Effector memory CD4-positive, alpha-beta T cell (primary cell): ENCODE measurements around the gene ATXN10.

Experiments
- DNase-seq, 3 donors: peaks; one replicate each; pipeline ENCODE4 v3.0.0-alpha.2; 2020
- H3K27ac ChIP-seq: 2 replicates; pipeline ENCODE4 v1.7.0; 2013; ENCODE audit warnings: mild to moderate bottlenecking, low read length, moderate library complexity; ENCODE audit not compliant: insufficient read depth, poor library complexity, severe bottlenecking
- H3K27me3 ChIP-seq: replicated peaks from 2 replicates; pipeline ENCODE4 v1.7.0; 2013; ENCODE audit warnings: mild to moderate bottlenecking, low read length; ENCODE audit not compliant: insufficient read depth, control insufficient read depth, poor library complexity, severe bottlenecking
- H3K36me3 ChIP-seq: 2 replicates; pipeline ENCODE4 v1.7.0; 2013; ENCODE audit warnings: mild to moderate bottlenecking, low read length, moderate library complexity; ENCODE audit not compliant: control insufficient read depth, insufficient read depth
- H3K4me1 ChIP-seq: 2 replicates; pipeline ENCODE4 v1.7.0; 2013; ENCODE audit warnings: low read length, mild to moderate bottlenecking; ENCODE audit not compliant: control insufficient read depth, insufficient read depth, poor library complexity, severe bottlenecking
- H3K4me3 ChIP-seq: 2 replicates; pipeline ENCODE4 v1.7.0; 2013; ENCODE audit warnings: low read length, low read depth, mild to moderate bottlenecking; ENCODE audit not compliant: insufficient read depth, poor library complexity, severe bottlenecking
- H3K9me3 ChIP-seq: 2 replicates; pipeline ENCODE4 v1.7.0; 2013; ENCODE audit warnings: mild to moderate bottlenecking, low read length, moderate library complexity; ENCODE audit not compliant: control insufficient read depth

Gene ATXN10

DNA sequence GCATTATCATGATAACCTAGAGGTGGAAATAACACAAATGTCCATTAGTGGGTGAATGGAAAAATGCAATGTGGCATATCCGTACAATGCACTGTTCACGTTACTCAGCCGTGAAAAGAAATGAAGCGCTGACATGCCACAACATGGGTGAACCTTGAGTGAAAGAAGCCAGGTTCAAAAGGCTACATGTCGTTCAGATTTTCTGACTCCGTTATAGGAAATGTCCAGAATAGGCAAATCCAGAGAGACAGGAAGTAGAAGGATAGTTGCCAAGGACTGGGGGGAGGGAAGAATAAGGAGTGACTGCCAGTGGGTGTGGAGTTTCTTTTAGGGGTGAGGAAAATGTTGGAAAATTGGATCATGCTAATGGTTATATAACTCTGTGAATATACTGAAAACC, 133.8 kb downstream of the ATXN10 start:
- H3K4me3 ChIP-seq: no peak overlapping the region
- no peak overlapping the region for H3K27ac ChIP-seq
- H3K4me1 ChIP-seq: no peaks in the 10 kb centered on the region
- DNase-seq: no peak
- H3K36me3 ChIP-seq: peaks cover 13% of the 10 kb centered on the region
- H3K27me3 ChIP-seq: no peaks in the 10 kb centered on the region
- no peaks in the 10 kb centered on the region for H3K9me3 ChIP-seq

DNA sequence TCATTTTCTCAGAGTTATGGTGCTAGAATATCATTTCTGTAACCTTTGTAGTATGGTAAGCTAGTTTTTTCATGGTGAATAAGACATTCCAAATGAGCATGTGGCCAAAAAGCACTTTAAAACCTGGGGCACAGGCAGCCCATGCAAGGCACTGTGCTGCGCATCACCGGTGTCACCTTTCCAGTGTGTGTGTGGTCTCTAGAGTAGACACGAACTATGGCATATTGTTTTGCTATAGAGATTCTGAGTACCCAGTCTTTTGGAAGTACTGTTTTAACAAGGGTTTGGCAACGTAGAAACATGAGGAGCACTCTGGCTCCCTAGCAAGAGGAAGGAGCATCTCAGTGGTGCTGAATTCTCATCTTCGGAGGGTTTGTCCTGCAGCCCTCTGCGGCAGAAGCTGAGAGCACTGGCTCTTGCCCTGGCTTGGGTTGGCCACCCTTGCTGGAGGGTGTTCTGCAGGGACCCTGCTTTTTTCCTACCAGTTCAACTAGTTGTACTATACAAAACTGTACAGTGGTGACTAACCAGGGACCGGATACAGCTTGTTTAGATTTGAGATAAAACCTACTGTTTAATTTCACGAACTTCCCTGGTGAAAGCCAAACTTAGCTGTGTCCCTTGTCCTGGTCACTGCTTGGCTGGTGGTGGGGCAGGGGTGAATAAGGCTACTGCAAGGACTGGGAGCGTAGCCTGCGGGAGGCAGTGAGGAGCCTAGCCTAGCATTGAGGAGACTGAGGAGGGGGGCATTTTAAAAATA, 135.7 kb downstream of the ATXN10 start:
- no peaks in the 10 kb centered on the region for H3K27me3 ChIP-seq
- H3K36me3 ChIP-seq: peaks cover 13% of the 10 kb centered on the region
- DNase-seq: no peak
- H3K9me3 ChIP-seq: no peaks in the 10 kb centered on the region
- H3K4me1 ChIP-seq: no peaks in the 10 kb centered on the region
- H3K4me3 ChIP-seq: no peak overlapping the region
- H3K27ac ChIP-seq: no peak overlapping the region

DNA sequence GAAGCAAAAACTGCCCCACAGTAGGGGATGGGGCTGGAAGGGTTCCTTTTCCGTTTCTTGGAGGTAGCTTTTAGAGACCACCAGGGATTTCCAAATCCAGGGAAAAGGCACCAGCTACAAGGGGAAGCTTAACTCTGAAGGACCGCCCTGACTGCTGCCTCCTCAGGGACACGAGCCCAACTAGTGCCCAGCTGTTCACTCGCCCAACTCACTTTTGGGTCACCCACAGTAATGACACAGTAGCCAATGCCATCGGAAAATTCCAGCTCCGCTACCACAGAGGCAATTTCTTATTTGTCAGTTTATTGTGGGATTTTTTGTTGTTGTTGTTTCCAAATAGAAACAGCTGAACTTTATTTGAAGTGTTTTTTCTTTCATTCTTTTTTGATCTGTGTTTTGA, 141.3 kb downstream of the ATXN10 start:
- Histone ChIP-seq H3K9me3 (no peaks in the 10 kb centered on the region), H3K36me3 (peaks cover 5% of the 10 kb centered on the region)

DNA sequence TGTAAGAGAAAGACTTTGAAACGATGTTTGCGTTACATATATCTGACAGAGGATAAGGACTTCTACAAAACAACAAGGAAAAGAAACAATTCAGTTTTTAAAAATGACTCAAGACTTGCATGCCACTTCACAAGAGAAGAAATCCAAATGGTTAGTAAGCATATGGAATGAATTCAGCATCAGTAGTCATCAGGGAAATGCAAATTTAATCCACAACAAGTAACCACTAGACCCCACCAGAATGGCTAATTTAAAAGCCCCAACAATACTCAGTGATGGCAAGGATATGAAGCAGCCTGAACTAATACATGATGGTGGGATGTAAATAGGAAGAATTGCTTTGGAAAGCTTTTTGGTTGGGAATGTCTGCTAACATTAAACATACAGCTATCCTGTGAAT, 142.6 kb downstream of the ATXN10 start:
- DNase-seq: no peak
- no peak overlapping the region for H3K4me3 ChIP-seq
- H3K27me3 ChIP-seq: no peaks in the 10 kb centered on the region
- H3K9me3 ChIP-seq: no peaks in the 10 kb centered on the region
- H3K4me1 ChIP-seq: no peaks in the 10 kb centered on the region
- H3K27ac ChIP-seq: no peak overlapping the region
- H3K36me3 ChIP-seq: peaks cover 5% of the 10 kb centered on the region

More for the DNA sequence above, 141.3 kb downstream of the ATXN10 start:
- Histone ChIP-seq H3K4me3 (no peak overlapping the region), H3K27me3 (no peaks in the 10 kb centered on the region), H3K27ac (no peak overlapping the region), H3K4me1 (no peaks in the 10 kb centered on the region)
- DNase-seq: no peak

DNA sequence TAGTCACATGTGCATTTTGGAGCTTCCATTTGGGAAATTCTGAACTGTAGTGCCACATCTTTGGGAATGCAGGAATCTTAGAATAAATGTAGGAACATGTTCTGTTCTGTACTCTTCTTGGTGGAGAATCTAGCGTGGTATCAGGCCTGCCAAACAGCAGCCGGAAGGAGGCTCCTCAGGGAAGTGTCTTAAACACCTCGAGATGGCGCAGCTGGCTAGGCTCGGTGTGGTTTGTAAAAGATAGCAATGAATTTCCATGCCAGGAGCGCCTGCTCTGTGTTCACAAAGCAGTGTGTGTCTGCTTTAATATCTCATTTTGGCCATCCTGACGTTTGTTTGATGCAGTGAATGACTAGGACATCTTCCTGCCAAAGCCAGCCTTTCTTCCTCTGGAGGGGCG, 145.1 kb downstream of the ATXN10 start:
- peaks cover 12% of the 10 kb centered on the region for H3K36me3 ChIP-seq

DNA sequence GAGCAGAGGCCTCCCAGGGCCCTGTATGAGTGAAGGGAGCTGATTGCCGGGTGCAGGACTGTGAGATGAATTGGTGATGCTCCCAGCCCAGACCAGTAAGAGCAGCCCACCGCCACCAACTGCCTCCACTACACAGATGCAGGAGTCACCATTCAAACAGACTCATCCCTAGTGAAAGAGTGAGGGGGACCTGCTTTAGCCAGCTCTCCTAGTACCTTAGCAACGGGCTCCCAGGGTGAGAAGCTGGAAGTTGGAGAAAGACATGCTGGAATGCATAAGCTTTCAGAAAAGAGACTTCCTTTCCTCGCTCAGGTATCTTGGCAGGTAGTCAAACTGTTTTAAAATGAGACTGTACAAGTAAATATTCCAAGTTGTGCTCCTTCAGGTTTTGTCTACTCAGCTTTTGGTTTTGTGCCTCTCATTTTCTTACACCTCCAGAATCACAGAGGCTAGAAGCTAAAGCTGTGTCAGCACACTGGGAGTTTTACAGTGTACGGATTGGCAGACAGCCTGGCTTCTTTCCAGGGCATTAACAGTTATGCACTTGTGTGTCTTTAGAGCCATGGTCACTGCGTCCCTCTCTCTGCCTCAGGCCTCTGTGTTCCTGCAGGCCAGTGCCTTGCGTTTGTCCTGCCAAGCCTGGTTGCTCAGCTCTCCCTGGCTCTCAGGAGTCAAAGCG, 146.2 kb downstream of the ATXN10 start:
- Histone ChIP-seq H3K27ac (no peak overlapping the region), H3K9me3 (no peaks in the 10 kb centered on the region), H3K36me3 (peaks cover 12% of the 10 kb centered on the region), H3K4me1 (no peaks in the 10 kb centered on the region), H3K27me3 (no peaks in the 10 kb centered on the region), H3K4me3 (no peak overlapping the region)
- DNase-seq: no peak

More for the DNA sequence above, 145.1 kb downstream of the ATXN10 start:
- no peak for DNase-seq
- Histone ChIP-seq H3K27me3 (no peaks in the 10 kb centered on the region), H3K4me1 (no peaks in the 10 kb centered on the region), H3K4me3 (no peak overlapping the region), H3K9me3 (no peaks in the 10 kb centered on the region), H3K27ac (no peak overlapping the region)

DNA sequence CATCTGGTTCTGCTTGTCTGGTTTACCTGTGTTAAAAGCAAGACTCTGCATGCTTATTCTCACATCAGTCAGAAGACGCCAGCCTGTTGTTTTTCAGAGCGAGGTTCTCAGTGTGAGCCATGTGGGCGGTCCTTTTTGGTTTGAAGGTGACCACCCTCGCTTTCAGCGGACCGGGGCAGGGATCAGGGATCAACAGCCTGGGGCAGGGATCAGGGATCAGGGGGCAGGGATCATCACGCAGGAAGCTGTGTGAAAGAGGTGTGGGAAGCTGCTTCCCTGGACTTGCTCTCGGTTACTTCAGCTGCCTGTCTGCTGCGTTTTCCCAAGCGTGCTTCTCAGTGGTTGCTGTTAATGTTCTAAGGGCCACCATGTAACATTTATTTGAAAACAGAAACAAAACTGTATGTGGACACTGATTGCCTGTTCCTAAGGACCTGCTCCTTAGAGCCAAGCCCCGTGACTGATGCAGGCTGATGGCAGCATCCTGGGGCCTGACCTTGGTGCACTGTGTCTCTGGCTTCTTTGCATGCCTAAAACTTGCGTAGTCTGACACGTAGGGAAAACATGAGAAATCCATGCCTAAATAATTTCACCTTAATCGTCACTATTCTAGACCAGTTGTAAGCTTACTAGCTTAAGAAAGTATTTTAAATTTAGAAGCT, 146.9 kb downstream of the ATXN10 start:
- Histone ChIP-seq H3K4me3 (no peak overlapping the region), H3K4me1 (no peaks in the 10 kb centered on the region), H3K27me3 (no peaks in the 10 kb centered on the region), H3K36me3 (peaks cover 12% of the 10 kb centered on the region), H3K9me3 (no peaks in the 10 kb centered on the region), H3K27ac (no peak overlapping the region)
- no peak for DNase-seq

DNA sequence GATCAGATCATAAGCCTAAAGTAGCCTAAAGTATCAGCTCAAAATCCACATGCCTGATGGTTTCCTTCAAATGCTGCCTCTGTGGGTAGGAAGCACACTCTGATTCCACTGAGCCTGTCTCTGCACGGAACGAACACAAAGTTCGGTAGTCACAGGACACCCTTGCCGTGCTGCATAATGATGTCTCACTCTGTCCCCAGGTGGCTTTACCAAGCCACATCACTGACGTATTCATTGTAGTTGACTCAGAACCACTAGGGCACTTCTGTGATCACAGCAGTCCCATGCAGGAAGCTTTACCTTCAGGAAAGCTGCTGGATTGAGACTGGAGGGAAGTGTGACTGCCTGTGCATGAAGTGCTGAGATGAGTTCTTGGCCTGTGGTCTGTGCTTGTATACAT, 147.7 kb downstream of the ATXN10 start:
- DNase-seq: no peak

DNA sequence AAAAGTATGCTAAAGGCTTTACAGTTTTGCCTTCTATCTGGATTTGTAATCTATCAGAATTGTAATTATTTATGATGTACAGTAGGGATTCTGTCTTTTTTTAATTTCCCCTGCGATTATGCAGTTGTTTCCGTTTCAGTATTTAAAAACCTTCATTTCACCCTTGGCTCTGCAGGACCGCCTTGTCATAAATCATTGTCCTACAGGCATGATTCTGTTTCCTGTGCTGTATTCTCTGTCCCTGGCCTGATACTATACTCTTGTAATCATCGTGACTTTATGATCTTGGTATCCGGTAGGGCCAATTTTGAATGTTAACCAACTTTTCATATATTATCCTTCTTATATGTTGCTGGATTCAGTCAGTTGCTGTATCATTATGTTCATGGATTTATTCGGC, 151.7 kb downstream of the ATXN10 start:
- H3K9me3 ChIP-seq: no peaks in the 10 kb centered on the region
- no peak overlapping the region for H3K27ac ChIP-seq
- H3K4me1 ChIP-seq: no peaks in the 10 kb centered on the region
- peaks cover 7% of the 10 kb centered on the region for H3K36me3 ChIP-seq
- no peak for DNase-seq
- H3K4me3 ChIP-seq: no peak overlapping the region
- no peaks in the 10 kb centered on the region for H3K27me3 ChIP-seq

More for the DNA sequence above, 147.7 kb downstream of the ATXN10 start:
- no peaks in the 10 kb centered on the region for H3K4me1 ChIP-seq
- H3K4me3 ChIP-seq: no peak overlapping the region
- H3K36me3 ChIP-seq: peaks cover 12% of the 10 kb centered on the region
- H3K27me3 ChIP-seq: no peaks in the 10 kb centered on the region
- no peak overlapping the region for H3K27ac ChIP-seq
- H3K9me3 ChIP-seq: no peaks in the 10 kb centered on the region

DNA sequence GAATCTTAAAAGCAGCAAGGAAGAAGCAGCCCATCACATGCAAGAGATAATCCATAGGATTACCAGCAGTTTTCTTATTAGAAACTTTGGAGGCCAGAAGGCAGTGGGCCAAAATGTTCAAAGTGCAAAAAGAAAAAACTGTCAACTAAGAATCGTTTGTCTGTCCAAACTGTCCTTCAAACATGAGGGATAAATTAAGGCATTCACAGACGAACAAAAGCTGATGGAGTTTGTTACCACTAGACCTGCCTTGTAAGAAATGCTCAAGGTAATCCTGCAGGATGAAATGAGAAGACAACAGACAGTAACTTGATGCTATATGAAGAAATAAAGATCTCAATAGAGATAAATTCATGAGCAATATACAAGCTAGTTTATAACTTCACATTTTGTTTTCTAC, 154.9 kb downstream of the ATXN10 start:
- no peak for DNase-seq
- H3K9me3 ChIP-seq: no peaks in the 10 kb centered on the region
- no peak overlapping the region for H3K27ac ChIP-seq

More for the DNA sequence above, 154.9 kb downstream of the ATXN10 start:
- Histone ChIP-seq H3K27me3 (no peaks in the 10 kb centered on the region), H3K4me3 (no peak overlapping the region), H3K4me1 (no peaks in the 10 kb centered on the region), H3K36me3 (no peaks in the 10 kb centered on the region)
